Upper lobe of left lung (tissue), 6 donors: Measurements from ENCODE around the gene LARGE1. TPM values are rescaled to one million over a fixed set of nuclear protein-coding genes. Genes with fewer than 3 reads are reported as not detected.

Source experiments
- ATAC-seq, 2 donors: fragments of 200-7000 bp; cut with Tn5 transposase; one replicate each; pipeline ENCODE4 v1.9.1; 2022; ENCODE audit warnings: mild to moderate bottlenecking in 2 of 2, moderate library complexity in 2 of 2; ENCODE audit not compliant: low FRiP score in 2 of 2
- DNase-seq, 2 donors: peaks; one replicate each; pipeline ENCODE4 v3.0.0-alpha.2; 2019 to 2020
- H3K27ac ChIP-seq, 4 donors: fragments of 200-600 bp; sonication (generic); one replicate each; pipeline ENCODE4 v1.5.1; 2016 to 2019
- H3K27me3 ChIP-seq, 4 donors: fragments of 200-600 bp; sonication (generic); one replicate each; pipeline ENCODE4 v1.5.1; 2017 to 2019
- H3K36me3 ChIP-seq, 4 donors: fragments of 200-600 bp; sonication (generic); one replicate each; pipeline ENCODE4 v1.5.1; 2016 to 2019
- H3K4me1 ChIP-seq, 4 donors: fragments of 200-600 bp; sonication (generic); one replicate each; pipeline ENCODE4 v1.5.1; 2018 to 2019
- H3K4me3 ChIP-seq, 4 donors: fragments of 200-600 bp; sonication (generic); one replicate each; pipeline ENCODE4 v1.5.1; 2017 to 2019; ENCODE audit warnings: mild to moderate bottlenecking in 2 of 4, moderate library complexity in 1 of 4
- H3K9me3 ChIP-seq, 4 donors: fragments of 200-600 bp; sonication (generic); one replicate each; pipeline ENCODE4 v1.5.1; 2018 to 2019
- EP300 ChIP-seq, 4 donors: sonication (generic); formaldehyde crosslinking; IDR thresholded peaks; one replicate each; pipeline ENCODE4 v1.5.1; 2017; ENCODE audit warnings: antibody characterized with exemption in 4 of 4, control low read depth in 2 of 4
- POLR2A ChIP-seq, 4 donors: fragments of 450-650 bp; IDR thresholded peaks; one replicate each; pipeline ENCODE4 v1.5.1; 2016 to 2017; ENCODE audit warnings: antibody characterized with exemption in 4 of 4, mild to moderate bottlenecking in 2 of 4
- POLR2AphosphoS5 ChIP-seq, 2 donors: sonication (generic); formaldehyde crosslinking; IDR thresholded peaks; one replicate each; pipeline ENCODE4 v1.5.1; 2017; ENCODE audit warnings: antibody characterized with exemption in 2 of 2
- WGBS, 2 donors: methylation state at CpG; one replicate each; pipeline ENCODE4 v1.1.5; 2017 to 2018; 5-methylcytosine and 5-hydroxymethylcytosine counted together
- total RNA-seq, 6 donors: library from RNA; depleted of rRNA in 4 of 6; stranded (reverse); fragments of >200 nt in 4 of 6; gene quantifications; one replicate each; pipeline versions ENCODE4 v1.1.0 to v1.2.1, GENCODE V29; 2016 to 2021
- TF ChIP-seq, protein P1 (sequence below), 6 experiments: fragments of 450-650 bp in 4 of 6; fragments of 200-600 bp in 2 of 6; sonication (generic) in 2 of 6; IDR thresholded peaks; one replicate each; pipeline ENCODE4 v1.5.1; 2016 to 2019; ENCODE audit warnings: antibody characterized with exemption in 6 of 6
- donor health status: DM: no; HTN: no; CAD: no; lungs with moderate emphysema.
- donor health status: DM: no; HTN: yes; CAD: no; lungs with severe emphysema.

LARGE1 gene
- total RNA-seq, 6 donors from 2014 or later: 14.0 to 56.6 (median 25.3) TPM

DNA sequence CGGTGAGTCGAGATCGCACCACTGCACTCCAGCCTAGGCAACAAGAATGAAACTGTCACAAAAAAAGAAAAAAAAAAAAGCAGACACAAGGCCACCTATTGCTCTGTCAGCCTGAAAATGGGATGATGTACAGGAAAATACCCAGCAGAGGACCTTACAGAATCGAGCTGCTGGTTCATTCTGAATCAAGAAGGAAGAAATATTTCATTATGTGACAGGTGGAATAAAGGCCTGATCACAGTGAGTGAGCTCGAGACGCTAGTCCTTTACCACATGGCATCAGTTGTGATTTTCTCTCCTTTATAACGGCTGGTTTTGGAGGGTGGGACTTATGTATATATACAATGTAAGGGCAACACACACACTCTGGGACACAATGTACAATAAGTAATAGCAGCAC is 340.0 kb downstream of the LARGE1 start:
- Histone ChIP-seq H3K27ac (no peak overlapping the region), H3K4me3 (no peak overlapping the region), H3K9me3 (no peaks in the 10 kb centered on the region), H3K27me3 (no peaks in the 10 kb centered on the region), H3K36me3 (no peaks in the 10 kb centered on the region), H3K4me1 (peaks cover 0 to 15% (median 4%) of the 10 kb centered on the region in 4 donors)
- DNase-seq (no peak), ATAC-seq (no peak)
- WGBS, 2 donors: 78 to 85% methylated on average over 7 of the region's 7 CpGs
- TF ChIP-seq POLR2AphosphoS5 (IDR thresholded peaks at IDR 0.05): no peak
- TF ChIP-seq POLR2A (IDR thresholded peaks at IDR 0.05): no peak
- TF ChIP-seq EP300 (IDR thresholded peaks at IDR 0.05): no peak
- TF ChIP-seq, protein P1, sequence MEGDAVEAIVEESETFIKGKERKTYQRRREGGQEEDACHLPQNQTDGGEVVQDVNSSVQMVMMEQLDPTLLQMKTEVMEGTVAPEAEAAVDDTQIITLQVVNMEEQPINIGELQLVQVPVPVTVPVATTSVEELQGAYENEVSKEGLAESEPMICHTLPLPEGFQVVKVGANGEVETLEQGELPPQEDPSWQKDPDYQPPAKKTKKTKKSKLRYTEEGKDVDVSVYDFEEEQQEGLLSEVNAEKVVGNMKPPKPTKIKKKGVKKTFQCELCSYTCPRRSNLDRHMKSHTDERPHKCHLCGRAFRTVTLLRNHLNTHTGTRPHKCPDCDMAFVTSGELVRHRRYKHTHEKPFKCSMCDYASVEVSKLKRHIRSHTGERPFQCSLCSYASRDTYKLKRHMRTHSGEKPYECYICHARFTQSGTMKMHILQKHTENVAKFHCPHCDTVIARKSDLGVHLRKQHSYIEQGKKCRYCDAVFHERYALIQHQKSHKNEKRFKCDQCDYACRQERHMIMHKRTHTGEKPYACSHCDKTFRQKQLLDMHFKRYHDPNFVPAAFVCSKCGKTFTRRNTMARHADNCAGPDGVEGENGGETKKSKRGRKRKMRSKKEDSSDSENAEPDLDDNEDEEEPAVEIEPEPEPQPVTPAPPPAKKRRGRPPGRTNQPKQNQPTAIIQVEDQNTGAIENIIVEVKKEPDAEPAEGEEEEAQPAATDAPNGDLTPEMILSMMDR (IDR thresholded peaks at IDR 0.05): no peak

GRCh38 chr22:33579448-33580093 is 340.7 kb downstream of the LARGE1 start:
- DNase-seq: peak in 1 of 2 donors; percentile 27

GRCh38 chr22:33578752-33579151 is 341.5 kb downstream of the LARGE1 start:
- DNase-seq (no peak), ATAC-seq (no peak)
- Histone ChIP-seq H3K36me3 (no peaks in the 10 kb centered on the region), H3K27me3 (no peaks in the 10 kb centered on the region), H3K27ac (no peak overlapping the region), H3K4me1 (peaks cover 0 to 15% (median 4%) of the 10 kb centered on the region in 4 donors), H3K4me3 (no peak overlapping the region), H3K9me3 (no peaks in the 10 kb centered on the region)
- TF ChIP-seq POLR2AphosphoS5 (IDR thresholded peaks at IDR 0.05): no peak
- no peak for TF ChIP-seq EP300 (IDR thresholded peaks at IDR 0.05)
- TF ChIP-seq POLR2A (IDR thresholded peaks at IDR 0.05): no peak
- TF ChIP-seq, protein P1 (IDR thresholded peaks at IDR 0.05): no peak
- 43 to 54% methylated on average over 1 of the region's 1 CpG for WGBS, 2 donors

More at GRCh38 chr22:33579448-33580093, 340.7 kb downstream of the LARGE1 start:
- peaks cover 0 to 15% (median 4%) of the 10 kb centered on the region in 4 donors for H3K4me1 ChIP-seq
- no peak overlapping the region for H3K27ac ChIP-seq
- ATAC-seq: peak; percentile 76 to 85
- H3K4me3 ChIP-seq: no peak overlapping the region
- no peak for TF ChIP-seq POLR2A (IDR thresholded peaks at IDR 0.05)
- TF ChIP-seq, protein P1 (IDR thresholded peaks at IDR 0.05): peak; percentile 67 to 88 (median 76)
- no peak for TF ChIP-seq POLR2AphosphoS5 (IDR thresholded peaks at IDR 0.05)
- TF ChIP-seq EP300 (IDR thresholded peaks at IDR 0.05): no peak
- H3K36me3 ChIP-seq: no peaks in the 10 kb centered on the region
- no peaks in the 10 kb centered on the region for H3K27me3 ChIP-seq
- H3K9me3 ChIP-seq: no peaks in the 10 kb centered on the region
- 64% methylated on average over 8 of the region's 8 CpGs for WGBS, 2 donors

GRCh38 chr22:33577862-33578411 is 342.3 kb downstream of the LARGE1 start:
- Histone ChIP-seq H3K27ac (no peak overlapping the region), H3K36me3 (no peaks in the 10 kb centered on the region), H3K4me3 (no peak overlapping the region), H3K4me1 (peaks cover 0 to 15% (median 4%) of the 10 kb centered on the region in 4 donors), H3K9me3 (no peaks in the 10 kb centered on the region), H3K27me3 (no peaks in the 10 kb centered on the region)
- 49 to 57% methylated on average over 4 of the region's 4 CpGs for WGBS, 2 donors
- TF ChIP-seq, protein P1 (IDR thresholded peaks at IDR 0.05): no peak
- TF ChIP-seq POLR2A (IDR thresholded peaks at IDR 0.05) (no peak), EP300 (IDR thresholded peaks at IDR 0.05) (no peak), POLR2AphosphoS5 (IDR thresholded peaks at IDR 0.05) (no peak)
- no peak for DNase-seq
- ATAC-seq: no peak
